Measurements from ENCODE around the gene LRCH4. TPM values are rescaled to one million over a fixed set of nuclear protein-coding genes. Genes with fewer than 3 reads are reported as not detected.

LRCH4 gene
- polyA plus RNA-seq (2011; rRNA removed): 5.3 and 5.5 TPM in 2 replicates
- 9.7 and 12.3 TPM in 2 replicates for polyA plus RNA-seq (2012; cell fraction: cytosol; rRNA removed)
- polyA plus RNA-seq (2012; cell fraction: nucleus; rRNA removed): 65.3 and 90.1 TPM in 2 replicates
- 13.7 to 17.1 TPM (median 17.1 TPM) in 3 replicates for polyA plus RNA-seq (2017; fragmentation: RNase III; extraction: RNeasy Plus Mini Kit Qiagen cat#74134 plus additional on column Dnase treatment)
- 8.9 and 10.5 TPM in 2 replicates for polyA minus RNA-seq (2011; rRNA and poly(A)+ RNA removed)

DNA sequence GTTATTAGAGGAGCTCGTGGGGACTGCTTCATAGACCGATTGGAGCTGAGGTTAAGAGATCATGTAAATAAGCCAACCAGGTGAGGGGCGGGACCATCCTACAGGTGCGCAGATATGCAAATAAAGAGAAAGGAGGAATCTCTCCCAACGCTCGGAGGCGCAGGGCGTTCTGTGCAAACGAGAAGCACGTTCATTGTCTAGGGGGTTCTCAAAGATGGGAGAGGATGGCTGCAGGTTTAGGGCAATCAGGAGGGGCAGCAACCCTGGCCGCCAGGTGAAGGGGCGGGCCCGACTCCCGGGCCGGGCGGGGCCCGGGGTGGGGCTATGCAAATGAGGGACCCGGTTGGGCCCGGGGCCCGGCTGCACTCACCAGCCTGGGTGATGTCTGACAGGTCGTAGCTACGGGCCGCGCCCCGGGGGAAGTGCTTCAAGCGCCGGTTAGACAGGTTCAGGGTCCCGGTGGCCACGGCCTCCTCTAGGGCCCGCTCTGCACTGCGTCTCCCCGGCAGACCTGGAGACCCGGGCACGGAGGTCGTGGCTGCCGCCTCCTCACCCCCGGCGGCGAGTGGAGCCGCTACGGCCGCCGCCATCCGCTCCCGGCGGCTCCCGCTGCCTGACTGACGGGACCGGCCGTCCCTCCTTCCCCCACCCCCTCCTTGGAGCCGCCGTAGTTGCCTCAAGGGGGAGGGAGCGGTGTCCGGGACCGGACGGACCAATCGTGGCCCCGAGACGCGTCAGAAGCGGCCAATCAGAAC, at the start of gene LRCH4:
LRCH4 (minus strand) TSS at position 619 of the 755 bp plus-strand sequence; CDS start at position 590, 29 bp downstream.
- TF ChIP-seq JUNB (IDR thresholded peaks at IDR 0.05) (no peak), NR3C1 (IDR thresholded peaks at IDR 0.05) (no peak), TFCP2L1 (CRISPR knock-in tag; IDR thresholded peaks at IDR 0.05) (0 out of 2 replicates have a peak, but pooled peaks have one; percentile 86), HOXB13 (CRISPR knock-in tag; IDR thresholded peaks at IDR 0.05; ENCODE audit: low read depth) (no peak), BCL3 (IDR thresholded peaks at IDR 0.05) (peak; percentile 95), PHF8 (IDR thresholded peaks at IDR 0.05; ENCODE audit: borderline replicate concordance, low read depth) (peak; percentile 100), FOXS1 (CRISPR knock-in tag; IDR thresholded peaks at IDR 0.05) (no peak), RAD21 (conservative IDR thresholded peaks at IDR 0.05 in 1 of 2, IDR thresholded peaks at IDR 0.05 in 1 of 2) (no peak), TP53 (CRISPR knock-in tag; IDR thresholded peaks at IDR 0.05) (peak; percentile 5; the same call in 1 of the 2 replicates), RNF2 (IDR thresholded peaks at IDR 0.05; ENCODE audit: borderline replicate concordance, low read depth) (no peak), ZNF302 (CRISPR knock-in tag; IDR thresholded peaks at IDR 0.05) (no peak), ATOH8 (CRISPR knock-in tag; IDR thresholded peaks at IDR 0.05; ENCODE audit: low read depth) (no peak), HDAC2 (IDR thresholded peaks at IDR 0.05) (no peak), REST (IDR thresholded peaks at IDR 0.05) (peak; percentile 26; the same call in 1 of the 2 replicates), HOXB5 (CRISPR knock-in tag; IDR thresholded peaks at IDR 0.05) (no peak), ESRRA (IDR thresholded peaks at IDR 0.05; ENCODE audit: borderline replicate concordance, low read length) (no peak), CHD4 (IDR thresholded peaks at IDR 0.05; ENCODE audit: borderline replicate concordance) (no peak), HES2 (IDR thresholded peaks at IDR 0.05) (no peak), POLR2AphosphoS2 (conservative IDR thresholded peaks at IDR 0.05; ENCODE audit: low read length) (no peak), KDM1A (IDR thresholded peaks at IDR 0.05; ENCODE audit: low read depth) (no peak), EP300 (IDR thresholded peaks at IDR 0.05) (no peak), RARB (CRISPR knock-in tag; IDR thresholded peaks at IDR 0.05) (no peak), POLR2A (IDR thresholded peaks at IDR 0.05; ENCODE audit: low read length) (peak; percentile 97), SMC3 (IDR thresholded peaks at IDR 0.05) (0 out of 3 replicates have a peak, but pooled peaks have one; percentile 10), ZFP36 (IDR thresholded peaks at IDR 0.05; ENCODE audit: borderline replicate concordance, partially characterized antibody) (no peak), RFX5 (IDR thresholded peaks at IDR 0.05) (no peak), USF2 (IDR thresholded peaks at IDR 0.05) (peak; percentile 32; the same call in 1 of the 2 replicates), EHMT2 (IDR thresholded peaks at IDR 0.05; ENCODE audit: low read depth) (no peak), NPAS2 (CRISPR knock-in tag; IDR thresholded peaks at IDR 0.05; ENCODE audit: borderline replicate concordance) (no peak), MYC (IDR thresholded peaks at IDR 0.05; ENCODE audit: borderline replicate concordance, low read length) (0 out of 2 replicates have a peak, but pooled peaks have one; percentile 8), MAZ (IDR thresholded peaks at IDR 0.05; ENCODE audit: borderline replicate concordance, low read depth, low read length) (peak; percentile 89), JUN (IDR thresholded peaks at IDR 0.05) (peak; percentile 44 to 90; a peak in 3 of 5 replicates)
- TF ChIP-seq, protein P1, sequence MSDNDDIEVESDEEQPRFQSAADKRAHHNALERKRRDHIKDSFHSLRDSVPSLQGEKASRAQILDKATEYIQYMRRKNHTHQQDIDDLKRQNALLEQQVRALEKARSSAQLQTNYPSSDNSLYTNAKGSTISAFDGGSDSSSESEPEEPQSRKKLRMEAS (IDR thresholded peaks at IDR 0.05): peak; percentile 50; the same call in 1 of the 2 replicates
- CTCF ChIA-PET: interaction anchor here (0.9 to 10.1 kb wide), 17 partner anchors 9 to 267 kb away, joined by 3 to 135 read pairs (median 4); partner anchors contain the start of genes POP7 and SLC12A9
- Histone ChIP-seq H3K4me2 (peak within 1 kb of the TSS; percentile 96), H3K27ac (peak within 1 kb of the TSS; percentile 95 to 99), H3K4me3 (peak within 1 kb of the TSS; percentile 99), H3K9me3 (no peaks in the 10 kb centered on the region), H3K4me1 (peaks cover 15% of the 10 kb centered on the region)
- DNase-seq (ENCODE audit: low read depth in 1 of 2, low spot score in 1 of 2) (peak; percentile 42 to 74), ATAC-seq (peak; percentile 41 to 60), FAIRE-seq (no peak)
- under 1% methylated on average over 24 of the region's 61 CpGs for WGBS (ENCODE audit: missing lambda C conversion rate)
- POLR2A ChIA-PET: interaction anchor here (0.5 to 2.4 kb wide), 38 partner anchors 9 to 557 kb away, joined by 3 to 28 read pairs (median 4); partner anchors contain the start of genes AGFG2, GNB2, MEPCE and MOSPD3

Measured in A549 (cell line).